ENCODE measurements around the gene SLC6A3. TPM values are rescaled to one million over a fixed set of nuclear protein-coding genes. Genes with fewer than 3 reads are reported as not detected.

The SLC6A3 gene
- total RNA-seq, 1 experiment from 2014 or later, result not detected

- no peaks in the 10 kb centered on the region for H3K4me1 ChIP-seq (ENCODE audit: insufficient read depth, low read length, poor library complexity, severe bottlenecking)
- POLR2A ChIA-PET (ENCODE audit: low non-redundant PET), result no interaction called here
- H3K9me3 ChIP-seq (ENCODE audit: low read depth, low read length, poor library complexity, severe bottlenecking), result no peaks in the 10 kb centered on the region
- TF ChIP-seq EZH2 (IDR thresholded peaks at IDR 0.05; ENCODE audit: borderline replicate concordance, low read depth, low read length, poor library complexity, severe bottlenecking) (no peak), CTCF (conservative IDR thresholded peaks at IDR 0.05; ENCODE audit: low read depth, low read length) (no peak)
- CTCF ChIA-PET, result no interaction called here
- no peaks in the 10 kb centered on the region for H3K27me3 ChIP-seq (replicated peaks; ENCODE audit: insufficient read depth, low read depth, low read length, poor library complexity)
- intact Hi-C loops (cut with micrococcal nuclease; ENCODE audit: unreplicated experiment), result no loop called here
- H3K36me3 ChIP-seq (ENCODE audit: insufficient read depth, low read length, poor library complexity, severe bottlenecking), result peaks cover 16% of the 10 kb centered on the region
- no peak overlapping the region for H3K27ac ChIP-seq (ENCODE audit: low read depth, low read length, poor library complexity, severe bottlenecking)
- H3K4me3 ChIP-seq (ENCODE audit: low read depth, low read length, poor library complexity, severe bottlenecking), result no peak overlapping the region
- no TSS peak for BruUV-seq (replicated peaks)
- DNase-seq (ENCODE audit: low spot score), result no peak
These were observed 29.1 kb upstream of the SLC6A3 start for GRCh38 chr5:1474183-1474839.

GRCh38 chr5:1473746-1474145, 28.5 kb upstream of the SLC6A3 start:
- DNase-seq (ENCODE audit: low spot score), result no peak
- peaks cover 10% of the 10 kb centered on the region for H3K36me3 ChIP-seq (ENCODE audit: insufficient read depth, low read length, poor library complexity, severe bottlenecking)
- no TSS peak for BruUV-seq (replicated peaks)
- H3K9me3 ChIP-seq (ENCODE audit: low read depth, low read length, poor library complexity, severe bottlenecking), result no peaks in the 10 kb centered on the region
- no peak for TF ChIP-seq CTCF (conservative IDR thresholded peaks at IDR 0.05; ENCODE audit: low read depth, low read length)
- TF ChIP-seq EZH2 (IDR thresholded peaks at IDR 0.05; ENCODE audit: borderline replicate concordance, low read depth, low read length, poor library complexity, severe bottlenecking), result no peak
- no peak overlapping the region for H3K27ac ChIP-seq (ENCODE audit: low read depth, low read length, poor library complexity, severe bottlenecking)
- ChIA-PET POLR2A (ENCODE audit: low non-redundant PET) (no interaction called here), CTCF (no interaction called here)
- no peak overlapping the region for H3K4me3 ChIP-seq (ENCODE audit: low read depth, low read length, poor library complexity, severe bottlenecking)
- H3K27me3 ChIP-seq (replicated peaks; ENCODE audit: insufficient read depth, low read depth, low read length, poor library complexity), result no peaks in the 10 kb centered on the region
- intact Hi-C loops (cut with micrococcal nuclease; ENCODE audit: unreplicated experiment), result no loop called here
- no peaks in the 10 kb centered on the region for H3K4me1 ChIP-seq (ENCODE audit: insufficient read depth, low read length, poor library complexity, severe bottlenecking)

GRCh38 chr5:1472964-1473628, 27.9 kb upstream of the SLC6A3 start:
- H3K27me3 ChIP-seq (replicated peaks; ENCODE audit: insufficient read depth, low read depth, low read length, poor library complexity), result no peaks in the 10 kb centered on the region
- H3K9me3 ChIP-seq (ENCODE audit: low read depth, low read length, poor library complexity, severe bottlenecking), result no peaks in the 10 kb centered on the region
- no TSS peak for BruUV-seq (replicated peaks)
- POLR2A ChIA-PET (ENCODE audit: low non-redundant PET), result no interaction called here
- H3K4me3 ChIP-seq (ENCODE audit: low read depth, low read length, poor library complexity, severe bottlenecking), result no peak overlapping the region
- no peak for DNase-seq (ENCODE audit: low spot score)
- intact Hi-C loops (cut with micrococcal nuclease; ENCODE audit: unreplicated experiment), result no loop called here
- no peak overlapping the region for H3K27ac ChIP-seq (ENCODE audit: low read depth, low read length, poor library complexity, severe bottlenecking)
- CTCF ChIA-PET, result no interaction called here
- TF ChIP-seq EZH2 (IDR thresholded peaks at IDR 0.05; ENCODE audit: borderline replicate concordance, low read depth, low read length, poor library complexity, severe bottlenecking) (no peak), CTCF (conservative IDR thresholded peaks at IDR 0.05; ENCODE audit: low read depth, low read length) (no peak)
- no peaks in the 10 kb centered on the region for H3K4me1 ChIP-seq (ENCODE audit: insufficient read depth, low read length, poor library complexity, severe bottlenecking)
- H3K36me3 ChIP-seq (ENCODE audit: insufficient read depth, low read length, poor library complexity, severe bottlenecking), result peaks cover 7% of the 10 kb centered on the region
